ENCODE results near the gene MYO18B. TPM values are rescaled to one million over a fixed set of nuclear protein-coding genes. Genes with fewer than 3 reads are reported as not detected.
A peak's percentile ranks its signal among the peaks of the same experiment; 100 is the strongest.

MYO18B gene
- polyA plus RNA-seq, 3 donors, result not detected

GRCh38 chr22:25714070-25714469, 27.9 kb upstream of the MYO18B start:
- Histone ChIP-seq H3K4me2 (replicated peaks; ENCODE audit: extremely low read depth, low read length, poor library complexity, severe bottlenecking) (no peak overlapping the region), H3K9me3 (replicated peaks in 1 of 2; ENCODE audit: control insufficient read depth in 1 of 2, insufficient read depth in 1 of 2, low read length in 2 of 2) (no peaks in the 10 kb centered on the region), H4K20me1 (ENCODE audit: insufficient read depth, low read length) (peaks cover 71% of the 10 kb centered on the region), H3K4me3 (replicated peaks in 1 of 3; ENCODE audit: low read depth in 2 of 3, low read length in 3 of 3) (no peak overlapping the region), H3K9ac (ENCODE audit: insufficient read depth, low read length, poor library complexity, severe bottlenecking) (no peak overlapping the region), H3K27ac (ENCODE audit: low read depth in 1 of 2, low read length in 2 of 2) (no peak overlapping the region), H2AFZ (ENCODE audit: insufficient read depth, low read depth, low read length, poor library complexity, severe bottlenecking) (no peak overlapping the region), H3K4me1 (ENCODE audit: control insufficient read depth in 1 of 2, insufficient read depth in 2 of 2, low read length in 2 of 2) (no peaks in the 10 kb centered on the region), H3K79me2 (ENCODE audit: insufficient read depth, low read length) (no peaks in the 10 kb centered on the region), H3K36me3 (replicated peaks in 1 of 2; ENCODE audit: control insufficient read depth in 1 of 2, insufficient read depth in 2 of 2, low read length in 2 of 2) (peaks cover 92 to 100% of the 10 kb centered on the region in 2 donors), H3K27me3 (ENCODE audit: control insufficient read depth in 2 of 2, insufficient read depth in 2 of 2, low read length in 2 of 2) (no peaks in the 10 kb centered on the region)
- Mint-ChIP-seq H3K27ac (no peak overlapping the region), H3K36me3 (peaks cover 90 to 98% of the 10 kb centered on the region in 2 donors), H3K27me3 (ENCODE audit: low read depth in 3 of 3) (no peaks in the 10 kb centered on the region), H3K9me3 (no peaks in the 10 kb centered on the region), H3K4me3 (no peak overlapping the region), H3K4me1 (no peaks in the 10 kb centered on the region)
- intact Hi-C loops (cut with micrococcal nuclease), result no loop called here
- no peak for TF ChIP-seq CTCF (IDR thresholded peaks at IDR 0.05)
- no peak for DNase-seq
- WGBS (ENCODE audit: insufficient coverage), result 90% methylated on average over 2 of the region's 7 CpGs

- Histone ChIP-seq H3K9me3 (replicated peaks in 1 of 2; ENCODE audit: control insufficient read depth in 1 of 2, insufficient read depth in 1 of 2, low read length in 2 of 2) (no peaks in the 10 kb centered on the region), H3K4me1 (ENCODE audit: control insufficient read depth in 1 of 2, insufficient read depth in 2 of 2, low read length in 2 of 2) (no peaks in the 10 kb centered on the region), H2AFZ (ENCODE audit: insufficient read depth, low read depth, low read length, poor library complexity, severe bottlenecking) (no peak overlapping the region), H3K4me2 (replicated peaks; ENCODE audit: extremely low read depth, low read length, poor library complexity, severe bottlenecking) (no peak overlapping the region), H4K20me1 (ENCODE audit: insufficient read depth, low read length) (peaks cover 74% of the 10 kb centered on the region), H3K79me2 (ENCODE audit: insufficient read depth, low read length) (no peaks in the 10 kb centered on the region), H3K9ac (ENCODE audit: insufficient read depth, low read length, poor library complexity, severe bottlenecking) (no peak overlapping the region), H3K36me3 (replicated peaks in 1 of 2; ENCODE audit: control insufficient read depth in 1 of 2, insufficient read depth in 2 of 2, low read length in 2 of 2) (peaks cover 88 to 100% of the 10 kb centered on the region in 2 donors), H3K4me3 (replicated peaks in 1 of 3; ENCODE audit: low read depth in 2 of 3, low read length in 3 of 3) (no peak overlapping the region), H3K27me3 (ENCODE audit: control insufficient read depth in 2 of 2, insufficient read depth in 2 of 2, low read length in 2 of 2) (no peaks in the 10 kb centered on the region), H3K27ac (ENCODE audit: low read depth in 1 of 2, low read length in 2 of 2) (no peak overlapping the region)
- no peaks in the 10 kb centered on the region for H3K4me1 Mint-ChIP-seq
- DNase-seq, result no peak
- no peak for TF ChIP-seq CTCF (IDR thresholded peaks at IDR 0.05)
- H3K27me3 Mint-ChIP-seq (ENCODE audit: low read depth in 3 of 3), result no peaks in the 10 kb centered on the region
- H3K36me3 Mint-ChIP-seq, result peaks cover 90 to 97% of the 10 kb centered on the region in 2 donors
- intact Hi-C loops (cut with micrococcal nuclease), result no loop called here
- no peak overlapping the region for H3K4me3 Mint-ChIP-seq
- peak overlapping the region in 2 of 7 donors; percentile 7 to 33 for H3K27ac Mint-ChIP-seq
- WGBS (ENCODE audit: insufficient coverage), result 100% methylated on average over 2 of the region's 6 CpGs
- no peaks in the 10 kb centered on the region for H3K9me3 Mint-ChIP-seq
Observed at GRCh38 chr22:25714739-25715138, 27.2 kb upstream of the MYO18B start.
